Measurements from ENCODE around the gene KRT35. TPM values are rescaled to one million over a fixed set of nuclear protein-coding genes. Genes with fewer than 3 reads are reported as not detected.

The KRT35 gene
- total RNA-seq, 1 donor from 2014 or later: not detected

DNA sequence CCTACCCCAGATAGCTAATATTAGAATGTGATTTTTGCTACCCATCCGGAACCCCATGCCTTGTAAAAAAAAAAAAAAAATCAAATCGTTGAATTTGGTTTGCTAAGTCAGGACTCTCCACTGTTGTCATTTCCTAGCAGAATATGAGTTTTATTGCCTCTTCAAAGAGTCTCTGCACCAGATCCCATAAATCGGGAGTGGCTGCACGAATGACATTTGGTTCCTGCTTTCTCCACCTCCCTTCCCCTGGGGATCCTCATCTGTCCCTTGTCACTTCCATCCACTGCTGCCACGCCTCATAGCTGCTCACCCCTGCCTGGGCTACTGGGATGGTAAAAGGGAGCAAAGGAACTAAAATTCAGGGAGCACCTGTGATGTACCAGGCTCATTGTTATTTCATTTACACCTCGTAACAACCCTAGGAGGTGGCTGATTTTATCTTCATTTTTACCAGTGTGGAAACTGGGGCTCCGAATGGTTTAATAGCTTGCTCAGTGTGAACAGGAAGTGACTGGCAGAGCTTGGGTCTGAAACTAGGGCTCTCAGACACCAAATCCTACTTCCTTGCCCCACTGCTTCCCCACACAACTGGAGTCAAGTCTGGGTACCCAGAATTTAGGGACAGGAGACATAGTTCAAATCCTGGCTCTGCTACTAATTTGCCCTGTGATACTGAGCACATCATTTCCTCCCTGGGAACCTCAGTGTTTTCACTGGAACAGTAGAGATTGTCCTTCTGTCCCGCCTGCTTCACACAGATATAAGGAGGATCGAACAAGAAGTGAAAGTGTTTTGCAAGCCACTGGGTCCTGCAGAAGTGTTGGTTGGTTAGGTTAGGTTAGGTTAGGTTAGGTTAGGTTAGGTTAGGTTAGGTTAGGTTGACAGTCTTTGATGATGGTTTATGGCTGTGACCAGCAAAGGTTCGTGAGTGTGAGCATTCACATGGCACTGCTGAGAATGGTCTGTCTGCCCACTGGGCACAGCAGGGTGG lies 9.3 kb upstream of the KRT35 start:
- no peak for DNase-seq (ENCODE audit: low read depth in 2 of 2)

DNA sequence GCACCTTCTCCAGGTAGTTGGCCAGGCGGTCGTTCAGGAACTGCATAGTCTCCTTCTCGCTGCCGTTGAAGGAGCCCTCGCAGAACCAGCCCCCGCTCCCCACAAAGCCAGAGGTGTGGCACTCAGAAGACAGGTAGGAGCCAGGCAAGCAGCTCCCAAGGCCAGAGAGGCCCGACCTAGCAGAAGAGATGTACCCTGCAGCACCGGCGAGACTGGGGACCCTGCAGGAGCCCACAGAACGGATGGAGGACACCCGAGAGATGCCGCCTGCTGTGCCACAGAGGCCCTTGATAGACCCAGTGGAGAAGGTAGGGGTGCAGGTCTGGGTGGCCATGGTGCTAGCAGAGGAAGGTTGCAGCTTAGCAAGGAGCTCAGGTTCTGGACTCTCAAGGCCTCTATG lies 8.6 kb upstream of the KRT35 start, which contains the start of gene KRT36:
KRT36 (minus strand) TSS at position 380 of the 400 bp plus-strand sequence; CDS start at position 334, 46 bp downstream.
- no peak for DNase-seq (ENCODE audit: low read depth in 2 of 2)

DNA sequence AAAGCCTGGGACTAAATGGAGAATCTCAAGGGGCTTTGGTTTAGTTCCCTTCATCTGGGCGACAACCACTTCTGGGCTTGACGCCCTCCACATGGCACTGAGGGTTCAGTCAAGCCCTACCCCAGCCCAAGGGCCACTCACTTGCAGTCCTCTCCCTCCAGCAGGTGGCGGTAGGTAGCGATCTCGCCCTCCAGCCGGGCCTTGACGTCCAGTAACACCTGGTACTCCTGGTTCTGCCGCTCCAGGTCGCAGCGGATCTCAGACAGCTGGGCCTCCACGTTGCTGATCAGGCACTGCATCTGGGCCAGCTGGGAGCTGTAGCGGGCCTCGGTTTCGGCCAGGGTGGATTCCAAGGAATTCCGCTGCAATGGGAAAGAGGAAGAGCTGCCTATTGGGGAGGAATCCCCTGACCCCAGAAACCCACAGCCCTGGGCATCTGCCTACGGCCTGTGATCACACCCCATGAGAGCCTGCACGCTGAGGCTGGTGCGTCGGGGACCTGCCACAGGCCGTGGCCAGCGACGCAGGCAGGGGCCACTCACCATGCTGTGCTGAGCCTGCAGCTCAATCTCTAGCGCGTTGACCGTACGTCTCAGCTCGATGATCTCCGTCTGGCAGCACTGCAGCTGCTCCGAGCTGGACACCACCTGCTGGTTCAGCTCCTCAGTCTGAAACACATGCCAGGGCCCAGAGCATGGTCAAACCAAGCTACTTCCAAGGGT lies 6.0 kb upstream of the KRT35 start:
- DNase-seq (ENCODE audit: low read depth in 2 of 2): peak in 1 of 2 donors; percentile 26

DNA sequence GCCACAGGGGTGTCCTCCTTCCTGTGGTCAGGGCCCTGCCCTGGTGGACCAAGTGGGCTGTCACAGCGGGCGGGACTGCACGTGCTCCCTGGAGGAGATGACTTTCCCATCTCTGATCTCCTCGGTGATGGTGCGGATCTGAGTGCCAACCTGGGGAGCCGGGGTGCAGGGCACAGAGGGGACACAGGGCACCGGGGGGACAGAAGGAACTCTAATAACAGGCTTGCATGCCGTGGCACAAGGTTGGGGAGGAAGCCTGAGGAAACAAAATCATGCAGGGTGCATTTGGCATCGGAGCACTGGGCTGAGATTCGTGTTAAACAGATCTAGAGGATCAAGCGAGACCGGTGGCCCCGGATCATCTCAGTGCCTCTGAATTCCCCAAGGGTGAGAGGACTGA lies 5.4 kb upstream of the KRT35 start:
- DNase-seq (ENCODE audit: low read depth in 2 of 2): no peak

GRCh38 chr17:41484920-41485904 lies 4.3 kb upstream of the KRT35 start:
- DNase-seq (ENCODE audit: low read depth in 2 of 2): no peak

DNA sequence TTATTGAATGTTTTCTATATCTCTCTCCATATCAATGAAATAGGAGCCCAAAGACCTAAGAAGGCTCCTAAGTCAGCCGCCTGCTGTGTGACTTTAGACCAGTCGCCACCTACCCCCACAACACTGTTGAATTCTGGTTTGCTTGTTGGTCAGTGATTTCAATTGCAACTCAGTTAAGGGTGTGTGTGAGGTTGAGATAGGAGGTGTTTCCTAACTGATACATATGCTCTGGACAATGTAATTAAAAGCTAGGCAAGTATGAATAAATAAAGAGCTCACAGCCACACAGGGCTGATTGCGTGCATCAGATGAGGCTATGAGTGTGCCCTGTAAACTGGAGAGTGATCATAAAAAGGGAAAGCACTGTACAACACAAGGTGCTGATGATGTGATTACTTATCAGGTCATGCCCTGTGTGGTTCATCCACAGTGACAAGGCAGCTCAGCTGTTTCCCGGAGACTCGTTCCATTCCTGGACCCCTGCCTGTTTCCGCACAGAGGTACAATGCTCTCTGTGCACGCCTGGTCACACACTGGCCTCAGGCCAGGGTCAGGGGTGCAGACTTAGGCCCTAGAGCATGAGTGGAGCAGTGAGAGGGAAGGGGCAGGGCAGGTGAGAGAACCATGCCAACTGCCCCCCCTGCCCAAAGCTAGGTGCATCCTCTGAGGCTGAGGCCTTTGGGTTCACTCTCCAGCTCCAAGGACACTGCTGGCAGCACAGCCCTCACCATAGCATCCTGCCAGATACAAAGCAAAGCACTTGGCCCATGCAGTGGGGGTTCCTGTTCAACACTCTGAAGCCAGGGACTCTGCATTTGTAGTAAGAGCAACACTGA lies 3.3 kb upstream of the KRT35 start:
- peak; percentile 68 to 93 for DNase-seq (ENCODE audit: low read depth in 2 of 2)

DNA sequence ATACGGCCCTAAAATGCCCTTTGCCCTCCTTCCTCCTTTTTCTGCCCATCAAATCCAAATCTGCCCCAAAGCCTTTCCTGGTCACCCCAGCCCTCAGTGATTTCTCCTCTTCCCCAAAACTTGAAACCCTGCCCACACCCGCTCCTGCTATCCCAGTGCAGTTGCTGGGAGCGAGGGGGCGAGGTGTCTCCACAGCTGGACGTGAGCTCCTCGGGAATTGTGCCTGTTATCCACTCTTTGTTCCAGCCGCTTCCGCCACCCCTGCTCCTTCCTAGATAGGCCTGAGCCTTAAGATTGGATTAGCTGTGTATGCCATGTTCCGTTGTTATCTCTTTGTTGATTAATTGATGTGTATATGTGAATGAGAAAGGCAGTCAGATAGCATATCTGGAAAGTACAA lies 2.6 kb upstream of the KRT35 start:
- DNase-seq (ENCODE audit: low read depth in 2 of 2): no peak

- DNase-seq (ENCODE audit: low read depth in 2 of 2): no peak
These were observed 370 bp downstream of the KRT35 start for GRCh38 chr17:41480581-41480980.

DNA sequence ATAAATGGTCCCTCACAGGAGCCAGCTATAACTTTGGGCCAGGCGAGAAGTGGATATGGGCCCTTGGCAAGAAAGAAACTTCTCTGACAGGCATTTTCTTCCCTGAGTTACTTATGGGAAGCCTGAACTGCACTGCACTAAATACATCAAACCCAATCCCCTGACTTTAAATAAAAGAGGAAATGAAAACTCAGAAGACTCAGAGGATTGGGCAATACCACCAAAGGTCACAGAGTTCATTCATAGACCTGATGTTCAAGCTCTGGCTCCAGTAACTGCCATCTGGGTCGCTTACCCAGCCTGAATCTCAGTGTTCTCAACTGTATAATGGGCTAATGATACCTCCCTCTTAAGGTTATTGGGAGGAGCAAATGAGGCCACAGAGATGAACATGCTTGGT lies 815 bp downstream of the KRT35 start:
- no peak for DNase-seq (ENCODE audit: low read depth in 2 of 2)

DNA sequence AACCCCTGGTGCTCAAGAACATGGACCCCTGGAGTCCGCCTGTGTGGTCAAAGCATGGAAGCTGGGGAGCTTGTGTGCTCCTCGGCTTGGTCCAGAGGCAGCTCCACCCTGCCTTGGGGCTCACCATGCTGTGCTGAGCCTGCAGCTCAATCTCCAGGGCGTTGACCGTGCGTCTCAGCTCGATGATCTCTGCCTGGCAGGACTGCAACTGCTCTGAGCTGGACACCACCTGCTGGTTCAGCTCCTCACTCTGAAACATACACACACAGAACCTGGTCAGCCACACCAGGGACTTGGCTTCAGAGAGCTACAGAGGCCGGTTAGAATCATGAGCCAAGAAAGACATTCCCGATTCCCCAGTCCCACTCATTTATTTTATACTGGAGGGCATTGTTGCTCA lies 2.7 kb downstream of the KRT35 start:
- DNase-seq (ENCODE audit: low read depth in 2 of 2): no peak

DNA sequence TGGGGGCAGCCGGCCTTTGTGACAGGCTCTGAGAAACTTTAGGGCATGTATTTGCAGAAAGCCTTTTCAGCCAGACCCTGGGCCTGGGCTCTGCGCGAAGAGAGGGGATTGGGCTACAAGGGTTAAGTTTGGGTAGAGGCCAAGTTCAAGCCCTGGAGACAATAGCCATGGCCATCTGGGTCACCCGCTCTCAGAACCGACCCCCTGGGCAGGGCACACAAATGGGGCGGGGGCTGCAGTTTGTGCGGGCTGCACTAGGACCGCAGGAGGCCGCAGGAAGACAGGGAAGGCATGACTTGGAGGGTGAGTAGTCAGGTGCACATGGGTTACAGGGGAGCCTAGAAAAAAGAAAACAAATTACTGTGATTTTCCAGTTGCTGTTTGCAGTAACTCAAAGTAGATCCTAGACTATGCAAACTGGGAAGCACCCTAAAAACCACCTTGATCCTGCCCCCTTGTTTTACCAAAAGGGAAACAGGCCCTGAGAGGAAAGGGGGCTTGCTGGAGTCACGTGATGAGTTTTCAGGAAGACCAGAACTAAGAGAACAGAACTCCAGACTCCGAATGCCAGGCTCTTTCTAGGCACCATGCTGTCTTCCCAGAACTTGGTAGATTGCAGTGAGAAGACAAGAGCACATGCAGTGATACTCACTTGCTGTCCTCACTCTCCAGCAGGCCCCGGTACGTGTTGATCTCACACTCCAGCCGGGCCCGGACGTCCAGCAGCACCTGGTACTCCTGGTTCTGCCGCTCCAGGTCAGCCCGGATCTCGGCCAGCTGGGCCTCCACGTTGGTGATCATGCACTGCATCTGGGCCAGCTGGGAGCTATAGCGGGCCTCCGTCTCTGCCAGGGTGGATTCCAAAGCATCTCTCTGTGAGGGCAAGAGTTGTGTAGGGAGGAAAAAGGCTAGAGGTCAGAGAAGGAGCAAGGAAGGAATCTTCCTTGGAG lies 3.8 kb downstream of the KRT35 start:
- no peak for DNase-seq (ENCODE audit: low read depth in 2 of 2)

DNA sequence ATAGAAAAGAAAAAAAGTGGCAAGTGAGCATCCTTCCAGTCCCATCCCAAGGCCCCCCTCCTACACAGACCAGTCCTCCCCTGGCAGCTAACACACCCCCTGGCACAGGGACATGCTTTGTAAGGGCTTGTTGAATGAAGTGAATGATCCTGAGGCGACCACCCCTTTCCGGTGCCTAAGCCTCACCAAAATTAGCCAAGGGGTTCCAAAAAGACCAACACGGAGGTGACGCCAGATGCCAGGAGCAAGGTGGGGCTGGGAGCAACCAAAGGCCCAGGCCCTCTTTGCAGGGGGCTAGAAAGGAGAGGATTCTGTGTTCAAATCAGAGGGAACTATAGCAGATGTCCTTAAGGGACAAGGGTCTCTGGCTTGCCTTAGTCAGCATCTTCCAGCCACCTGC lies 5.5 kb downstream of the KRT35 start:
- DNase-seq (ENCODE audit: low read depth in 2 of 2): no peak

GRCh38 chr17:41474863-41475262 lies 6.1 kb downstream of the KRT35 start:
- no peak for DNase-seq (ENCODE audit: low read depth in 2 of 2)

- DNase-seq (ENCODE audit: low read depth in 2 of 2): no peak
These were observed 12.6 kb downstream of the KRT35 start for GRCh38 chr17:41468346-41468745.

DNA sequence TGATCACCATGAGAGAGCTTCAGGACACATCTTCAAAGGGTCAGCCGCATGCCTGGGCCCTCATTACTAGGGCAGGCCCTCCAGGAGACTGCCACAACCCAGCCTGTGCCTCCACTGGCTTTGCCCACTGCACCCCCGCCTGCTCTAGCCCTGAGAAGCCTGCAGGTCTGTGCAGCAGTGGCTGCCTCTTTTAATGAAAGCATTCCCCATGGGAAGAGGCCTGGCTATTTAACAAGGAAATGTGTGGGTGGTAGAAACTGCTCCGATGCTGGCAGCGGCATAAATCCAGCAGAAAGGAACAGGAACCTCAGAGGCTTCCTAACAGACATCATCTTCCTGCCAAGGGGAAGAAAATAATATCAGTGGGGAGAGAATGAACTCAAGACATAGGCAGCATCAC lies 13.4 kb downstream of the KRT35 start:
- DNase-seq (ENCODE audit: low read depth in 2 of 2): peak in 1 of 2 donors; percentile 12

GRCh38 chr17:41466988-41467387 lies 14.0 kb downstream of the KRT35 start, which contains the start of gene KRT32:
TSS of gene KRT32 (minus strand) at chr17:41467386. CDS start at chr17:41467325, 61 bp downstream.
- DNase-seq (ENCODE audit: low read depth in 2 of 2): no peak

- peak in 1 of 2 donors; percentile 37 for DNase-seq (ENCODE audit: low read depth in 2 of 2)
These were observed 16.3 kb downstream of the KRT35 start for GRCh38 chr17:41464682-41465081.

DNA sequence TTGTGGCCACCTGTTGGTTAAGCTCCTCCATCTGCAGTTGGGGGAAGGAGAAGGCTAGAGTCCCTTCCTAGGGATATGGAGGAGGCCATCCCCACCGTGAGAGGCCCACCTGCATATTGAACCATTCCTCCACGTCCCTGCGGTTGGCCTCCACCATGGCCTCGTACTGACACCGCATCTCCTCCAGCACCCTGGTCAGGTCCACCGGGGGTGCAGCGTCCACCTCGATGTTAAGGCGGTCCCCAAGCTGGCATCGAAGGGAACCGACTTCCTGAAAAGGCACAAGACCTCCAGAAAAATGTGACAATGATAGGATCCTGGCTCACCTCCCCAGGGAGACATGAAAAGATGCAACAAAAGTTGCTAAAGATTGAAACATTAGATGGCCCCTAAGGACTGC lies 16.8 kb downstream of the KRT35 start:
- DNase-seq (ENCODE audit: low read depth in 2 of 2): no peak

GRCh38 chr17:41463746-41464145 lies 17.2 kb downstream of the KRT35 start:
- DNase-seq (ENCODE audit: low read depth in 2 of 2): no peak

All from dermis microvascular lymphatic vessel endothelial cell (primary cell).